Effector memory CD4-positive, alpha-beta T cell (primary cell): Measurements from ENCODE around the gene FAF2.

Source experiments
- DNase-seq, 3 donors: peaks; one replicate each; pipeline ENCODE4 v3.0.0-alpha.2; 2020
- H3K27ac ChIP-seq: 2 replicates; pipeline ENCODE4 v1.7.0; 2013; ENCODE audit warnings: mild to moderate bottlenecking, low read length, moderate library complexity; ENCODE audit not compliant: insufficient read depth, poor library complexity, severe bottlenecking
- H3K27me3 ChIP-seq: replicated peaks from 2 replicates; pipeline ENCODE4 v1.7.0; 2013; ENCODE audit warnings: mild to moderate bottlenecking, low read length; ENCODE audit not compliant: insufficient read depth, control insufficient read depth, poor library complexity, severe bottlenecking
- H3K36me3 ChIP-seq: 2 replicates; pipeline ENCODE4 v1.7.0; 2013; ENCODE audit warnings: mild to moderate bottlenecking, low read length, moderate library complexity; ENCODE audit not compliant: control insufficient read depth, insufficient read depth
- H3K4me1 ChIP-seq: 2 replicates; pipeline ENCODE4 v1.7.0; 2013; ENCODE audit warnings: low read length, mild to moderate bottlenecking; ENCODE audit not compliant: control insufficient read depth, insufficient read depth, poor library complexity, severe bottlenecking
- H3K4me3 ChIP-seq: 2 replicates; pipeline ENCODE4 v1.7.0; 2013; ENCODE audit warnings: low read length, low read depth, mild to moderate bottlenecking; ENCODE audit not compliant: insufficient read depth, poor library complexity, severe bottlenecking
- H3K9me3 ChIP-seq: 2 replicates; pipeline ENCODE4 v1.7.0; 2013; ENCODE audit warnings: mild to moderate bottlenecking, low read length, moderate library complexity; ENCODE audit not compliant: control insufficient read depth

The FAF2 gene

GRCh38 chr5:176454724-176455394 is 6.7 kb downstream of the FAF2 start:
- Histone ChIP-seq H3K4me3 (no peak overlapping the region), H3K4me1 (peaks cover 2% of the 10 kb centered on the region), H3K36me3 (peaks cover 4% of the 10 kb centered on the region), H3K27ac (no peak overlapping the region), H3K9me3 (no peaks in the 10 kb centered on the region), H3K27me3 (no peaks in the 10 kb centered on the region)
- DNase-seq = no peak

- Histone ChIP-seq H3K4me1 (no peaks in the 10 kb centered on the region), H3K27ac (no peak overlapping the region), H3K36me3 (no peaks in the 10 kb centered on the region), H3K4me3 (no peak overlapping the region), H3K9me3 (no peaks in the 10 kb centered on the region), H3K27me3 (no peaks in the 10 kb centered on the region)
- DNase-seq = no peak
Measured at GRCh38 chr5:176458904-176459561, 10.8 kb downstream of the FAF2 start.

GRCh38 chr5:176461349-176461748 is 13.2 kb downstream of the FAF2 start:
- Histone ChIP-seq H3K4me1 (no peaks in the 10 kb centered on the region), H3K27ac (no peak overlapping the region), H3K27me3 (no peaks in the 10 kb centered on the region), H3K9me3 (no peaks in the 10 kb centered on the region), H3K4me3 (no peak overlapping the region), H3K36me3 (no peaks in the 10 kb centered on the region)
- no peak for DNase-seq

- DNase-seq = no peak
- H3K4me3 ChIP-seq = no peak overlapping the region
- H3K27ac ChIP-seq = no peak overlapping the region
- no peaks in the 10 kb centered on the region for H3K9me3 ChIP-seq
- H3K36me3 ChIP-seq = no peaks in the 10 kb centered on the region
- H3K27me3 ChIP-seq = no peaks in the 10 kb centered on the region
- no peaks in the 10 kb centered on the region for H3K4me1 ChIP-seq
Measured at GRCh38 chr5:176463113-176463764, 15.1 kb downstream of the FAF2 start.

GRCh38 chr5:176466245-176466871 is 18.2 kb downstream of the FAF2 start:
- Histone ChIP-seq H3K4me3 (no peak overlapping the region), H3K36me3 (no peaks in the 10 kb centered on the region), H3K27me3 (no peaks in the 10 kb centered on the region), H3K4me1 (no peaks in the 10 kb centered on the region), H3K9me3 (no peaks in the 10 kb centered on the region), H3K27ac (no peak overlapping the region)
- no peak for DNase-seq

- Histone ChIP-seq H3K36me3 (no peaks in the 10 kb centered on the region), H3K9me3 (no peaks in the 10 kb centered on the region), H3K4me1 (no peaks in the 10 kb centered on the region), H3K4me3 (no peak overlapping the region), H3K27ac (no peak overlapping the region), H3K27me3 (no peaks in the 10 kb centered on the region)
- no peak for DNase-seq
Measured at GRCh38 chr5:176469296-176469695, 21.1 kb downstream of the FAF2 start.

- DNase-seq = no peak
- H3K27ac ChIP-seq = no peak overlapping the region
- no peak overlapping the region for H3K4me3 ChIP-seq
- H3K36me3 ChIP-seq = no peaks in the 10 kb centered on the region
- no peaks in the 10 kb centered on the region for H3K4me1 ChIP-seq
- H3K9me3 ChIP-seq = no peaks in the 10 kb centered on the region
- no peaks in the 10 kb centered on the region for H3K27me3 ChIP-seq
Measured at GRCh38 chr5:176470539-176470938, 22.4 kb downstream of the FAF2 start.

GRCh38 chr5:176471098-176471497 is 22.9 kb downstream of the FAF2 start:
- Histone ChIP-seq H3K4me3 (no peak overlapping the region), H3K27ac (no peak overlapping the region), H3K36me3 (no peaks in the 10 kb centered on the region), H3K4me1 (no peaks in the 10 kb centered on the region), H3K9me3 (no peaks in the 10 kb centered on the region), H3K27me3 (no peaks in the 10 kb centered on the region)
- no peak for DNase-seq

- Histone ChIP-seq H3K27me3 (no peaks in the 10 kb centered on the region), H3K9me3 (no peaks in the 10 kb centered on the region), H3K4me3 (no peak overlapping the region), H3K27ac (no peak overlapping the region), H3K4me1 (no peaks in the 10 kb centered on the region), H3K36me3 (no peaks in the 10 kb centered on the region)
- no peak for DNase-seq
Measured at GRCh38 chr5:176473335-176474006, 25.3 kb downstream of the FAF2 start.
